TTC549 (cell line): ENCODE results near the gene ZBTB16.

Experiments
- FAIRE-seq: peaks from 2 replicates; lab custom pipeline; 2012; peaks lifted over from hg19 to GRCh38; lab: Jason Lieb, UNC

The ZBTB16 gene

GRCh38 chr11:114132944-114133394 is 73.5 kb downstream of the ZBTB16 start:
- no peak for FAIRE-seq

- FAIRE-seq, result no peak
These were observed 74.2 kb downstream of the ZBTB16 start for GRCh38 chr11:114133548-114134329.

- FAIRE-seq, result no peak
These were observed 75.4 kb downstream of the ZBTB16 start for GRCh38 chr11:114134870-114135269.

- no peak for FAIRE-seq
These were observed 76.2 kb downstream of the ZBTB16 start for GRCh38 chr11:114135737-114136151.

- no peak for FAIRE-seq
These were observed 77.5 kb downstream of the ZBTB16 start for GRCh38 chr11:114136686-114137640.

GRCh38 chr11:114137838-114138237 is 78.3 kb downstream of the ZBTB16 start:
- no peak for FAIRE-seq

GRCh38 chr11:114138411-114138810 is 78.9 kb downstream of the ZBTB16 start:
- no peak for FAIRE-seq

- FAIRE-seq, result no peak
These were observed 81.3 kb downstream of the ZBTB16 start for GRCh38 chr11:114140826-114141225.

- no peak for FAIRE-seq
These were observed 82.5 kb downstream of the ZBTB16 start for GRCh38 chr11:114141863-114142580.

- FAIRE-seq, result no peak
These were observed 83.2 kb downstream of the ZBTB16 start for GRCh38 chr11:114142707-114143106.

GRCh38 chr11:114145166-114145775 is 85.8 kb downstream of the ZBTB16 start:
- FAIRE-seq, result no peak

- FAIRE-seq, result no peak
These were observed 88.0 kb downstream of the ZBTB16 start for GRCh38 chr11:114147375-114148012.

GRCh38 chr11:114148013-114148382 is 88.5 kb downstream of the ZBTB16 start:
- no peak for FAIRE-seq

- no peak for FAIRE-seq
These were observed 90.3 kb downstream of the ZBTB16 start for GRCh38 chr11:114149689-114150407.

- no peak for FAIRE-seq
These were observed 91.2 kb downstream of the ZBTB16 start for GRCh38 chr11:114150671-114151070.

- no peak for FAIRE-seq
These were observed 92.1 kb downstream of the ZBTB16 start for GRCh38 chr11:114151631-114152030.

GRCh38 chr11:114152162-114152561 is 92.7 kb downstream of the ZBTB16 start:
- FAIRE-seq, result no peak

GRCh38 chr11:114152785-114153184 is 93.3 kb downstream of the ZBTB16 start:
- no peak for FAIRE-seq

- no peak for FAIRE-seq
These were observed 93.7 kb downstream of the ZBTB16 start for GRCh38 chr11:114153224-114153623.

- no peak for FAIRE-seq
These were observed 94.9 kb downstream of the ZBTB16 start for GRCh38 chr11:114154271-114155047.
